ENCODE data around the gene ABCA13. TPM values are rescaled to one million over a fixed set of nuclear protein-coding genes. Genes with fewer than 3 reads are reported as not detected.

ABCA13 gene
- total RNA-seq, 1 experiment from 2014 or later = not detected

DNA sequence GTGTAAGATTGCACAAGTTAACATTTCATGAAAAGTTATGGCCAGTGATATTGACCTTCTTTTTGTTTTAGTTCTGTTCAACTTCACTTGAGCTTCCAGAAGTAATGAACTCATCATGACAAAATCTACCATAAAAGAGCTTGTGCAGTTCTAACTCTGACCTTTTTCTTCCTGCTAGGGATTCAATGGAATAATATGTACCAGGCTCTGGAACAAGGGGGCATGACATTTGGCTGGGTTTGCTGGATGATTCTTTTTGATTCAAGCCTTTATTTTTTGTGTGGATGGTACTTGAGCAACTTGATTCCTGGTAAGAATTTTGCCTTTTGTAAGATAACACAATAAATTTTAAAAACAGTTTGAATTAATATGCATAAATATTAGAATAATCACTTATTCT lies 205.0 kb downstream of the ABCA13 start:
- Histone ChIP-seq H2AFZ (ENCODE audit: low read depth, low read length, poor library complexity, severe bottlenecking) (no peak overlapping the region), H3K9me3 (ENCODE audit: control insufficient read depth in 1 of 2, insufficient read depth in 1 of 2, low read depth in 1 of 2, low read length in 2 of 2) (no peaks in the 10 kb centered on the region), H3K27me3 (ENCODE audit: insufficient read depth, low read length) (no peaks in the 10 kb centered on the region), H3K27ac (ENCODE audit: low read depth, low read length) (no peak overlapping the region), H4K20me1 (ENCODE audit: insufficient read depth) (no peaks in the 10 kb centered on the region), H3K36me3 (ENCODE audit: control insufficient read depth in 1 of 2, insufficient read depth in 2 of 2, low read length in 2 of 2) (no peaks in the 10 kb centered on the region), H3K4me1 (ENCODE audit: control insufficient read depth in 1 of 2, insufficient read depth in 2 of 2, low read length in 2 of 2) (no peaks in the 10 kb centered on the region), H3K4me3 (replicated peaks in 1 of 2; ENCODE audit: low read depth in 1 of 2, low read length in 2 of 2) (no peak overlapping the region), H3K9ac (ENCODE audit: low read length) (no peak overlapping the region), H3K4me2 (ENCODE audit: low read length) (no peak overlapping the region), H3K9me2 (ENCODE audit: insufficient read depth) (no peaks in the 10 kb centered on the region), H3K79me2 (ENCODE audit: insufficient read depth, low read length) (no peaks in the 10 kb centered on the region)
- BruUV-seq (replicated peaks) = no TSS peak
- ATAC-seq = no peak
- RAD21 ChIA-PET (ENCODE audit: low non-redundant PET in 1 of 2, low total read pairs in 2 of 2, uncharacterized antibody in 2 of 2, unreplicated experiment in 2 of 2) = no interaction called here
- DNase-seq (ENCODE audit: low read depth, low spot score) = no peak
- CTCF ChIA-PET = no interaction called here
- intact Hi-C loops (cut with micrococcal nuclease) = no loop called here
- TF ChIP-seq, protein P1, sequence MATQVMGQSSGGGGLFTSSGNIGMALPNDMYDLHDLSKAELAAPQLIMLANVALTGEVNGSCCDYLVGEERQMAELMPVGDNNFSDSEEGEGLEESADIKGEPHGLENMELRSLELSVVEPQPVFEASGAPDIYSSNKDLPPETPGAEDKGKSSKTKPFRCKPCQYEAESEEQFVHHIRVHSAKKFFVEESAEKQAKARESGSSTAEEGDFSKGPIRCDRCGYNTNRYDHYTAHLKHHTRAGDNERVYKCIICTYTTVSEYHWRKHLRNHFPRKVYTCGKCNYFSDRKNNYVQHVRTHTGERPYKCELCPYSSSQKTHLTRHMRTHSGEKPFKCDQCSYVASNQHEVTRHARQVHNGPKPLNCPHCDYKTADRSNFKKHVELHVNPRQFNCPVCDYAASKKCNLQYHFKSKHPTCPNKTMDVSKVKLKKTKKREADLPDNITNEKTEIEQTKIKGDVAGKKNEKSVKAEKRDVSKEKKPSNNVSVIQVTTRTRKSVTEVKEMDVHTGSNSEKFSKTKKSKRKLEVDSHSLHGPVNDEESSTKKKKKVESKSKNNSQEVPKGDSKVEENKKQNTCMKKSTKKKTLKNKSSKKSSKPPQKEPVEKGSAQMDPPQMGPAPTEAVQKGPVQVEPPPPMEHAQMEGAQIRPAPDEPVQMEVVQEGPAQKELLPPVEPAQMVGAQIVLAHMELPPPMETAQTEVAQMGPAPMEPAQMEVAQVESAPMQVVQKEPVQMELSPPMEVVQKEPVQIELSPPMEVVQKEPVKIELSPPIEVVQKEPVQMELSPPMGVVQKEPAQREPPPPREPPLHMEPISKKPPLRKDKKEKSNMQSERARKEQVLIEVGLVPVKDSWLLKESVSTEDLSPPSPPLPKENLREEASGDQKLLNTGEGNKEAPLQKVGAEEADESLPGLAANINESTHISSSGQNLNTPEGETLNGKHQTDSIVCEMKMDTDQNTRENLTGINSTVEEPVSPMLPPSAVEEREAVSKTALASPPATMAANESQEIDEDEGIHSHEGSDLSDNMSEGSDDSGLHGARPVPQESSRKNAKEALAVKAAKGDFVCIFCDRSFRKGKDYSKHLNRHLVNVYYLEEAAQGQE (IDR thresholded peaks at IDR 0.05; ENCODE audit: low read depth) = no peak
- TF ChIP-seq EZH2phosphoT487 (IDR thresholded peaks at IDR 0.05; ENCODE audit: borderline replicate concordance) (no peak), CBX3 (IDR thresholded peaks at IDR 0.05; ENCODE audit: low read depth) (no peak), ZNF274 (IDR thresholded peaks at IDR 0.05; ENCODE audit: low read depth, low read length) (no peak), JUND (IDR thresholded peaks at IDR 0.05) (no peak), YY1 (IDR thresholded peaks at IDR 0.05; ENCODE audit: extremely low read depth, insufficient replicate concordance, low read depth, low read length) (no peak), FOSL1 (IDR thresholded peaks at IDR 0.05; ENCODE audit: low read depth) (no peak)
- TF ChIP-seq, protein P2, sequence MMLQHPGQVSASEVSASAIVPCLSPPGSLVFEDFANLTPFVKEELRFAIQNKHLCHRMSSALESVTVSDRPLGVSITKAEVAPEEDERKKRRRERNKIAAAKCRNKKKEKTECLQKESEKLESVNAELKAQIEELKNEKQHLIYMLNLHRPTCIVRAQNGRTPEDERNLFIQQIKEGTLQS (IDR thresholded peaks at IDR 0.05) = no peak
- POLR2A ChIA-PET = no interaction called here
